ENCODE results near the gene GDAP2.

DNA sequence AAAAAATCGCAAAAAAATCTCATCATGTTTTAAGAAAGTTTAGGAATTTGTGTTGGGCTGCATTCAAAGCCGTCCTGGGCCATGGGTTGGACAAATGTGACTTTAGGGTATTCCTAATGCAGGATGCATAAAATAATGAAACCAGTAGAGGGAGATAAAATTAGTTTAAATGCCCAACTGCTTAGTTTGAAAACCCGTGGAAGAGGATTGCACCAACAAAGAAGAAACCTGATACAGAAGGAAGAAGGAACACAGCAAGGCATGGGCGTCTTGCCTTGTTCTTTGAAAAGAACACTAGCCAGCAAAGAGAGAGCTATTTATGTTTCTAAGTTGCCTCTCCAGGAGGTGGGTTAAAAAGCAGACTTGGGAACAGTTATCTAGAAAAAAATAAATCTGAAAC is 38.1 kb upstream of the GDAP2 start:
- TF ChIP-seq, protein P1, sequence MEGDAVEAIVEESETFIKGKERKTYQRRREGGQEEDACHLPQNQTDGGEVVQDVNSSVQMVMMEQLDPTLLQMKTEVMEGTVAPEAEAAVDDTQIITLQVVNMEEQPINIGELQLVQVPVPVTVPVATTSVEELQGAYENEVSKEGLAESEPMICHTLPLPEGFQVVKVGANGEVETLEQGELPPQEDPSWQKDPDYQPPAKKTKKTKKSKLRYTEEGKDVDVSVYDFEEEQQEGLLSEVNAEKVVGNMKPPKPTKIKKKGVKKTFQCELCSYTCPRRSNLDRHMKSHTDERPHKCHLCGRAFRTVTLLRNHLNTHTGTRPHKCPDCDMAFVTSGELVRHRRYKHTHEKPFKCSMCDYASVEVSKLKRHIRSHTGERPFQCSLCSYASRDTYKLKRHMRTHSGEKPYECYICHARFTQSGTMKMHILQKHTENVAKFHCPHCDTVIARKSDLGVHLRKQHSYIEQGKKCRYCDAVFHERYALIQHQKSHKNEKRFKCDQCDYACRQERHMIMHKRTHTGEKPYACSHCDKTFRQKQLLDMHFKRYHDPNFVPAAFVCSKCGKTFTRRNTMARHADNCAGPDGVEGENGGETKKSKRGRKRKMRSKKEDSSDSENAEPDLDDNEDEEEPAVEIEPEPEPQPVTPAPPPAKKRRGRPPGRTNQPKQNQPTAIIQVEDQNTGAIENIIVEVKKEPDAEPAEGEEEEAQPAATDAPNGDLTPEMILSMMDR (IDR thresholded peaks at IDR 0.05) = no peak
- no peak for TF ChIP-seq EP300 (IDR thresholded peaks at IDR 0.05)
- TF ChIP-seq POLR2A (IDR thresholded peaks at IDR 0.05) = no peak
- no peak for TF ChIP-seq POLR2AphosphoS5 (IDR thresholded peaks at IDR 0.05)

Measured in stomach (tissue), 4 donors.